ENCODE measurements around the gene CGNL1. TPM values are rescaled to one million over a fixed set of nuclear protein-coding genes. Genes with fewer than 3 reads are reported as not detected.

Gene CGNL1
- total RNA-seq, 1 donor from 2014 or later = 2.8 TPM

DNA sequence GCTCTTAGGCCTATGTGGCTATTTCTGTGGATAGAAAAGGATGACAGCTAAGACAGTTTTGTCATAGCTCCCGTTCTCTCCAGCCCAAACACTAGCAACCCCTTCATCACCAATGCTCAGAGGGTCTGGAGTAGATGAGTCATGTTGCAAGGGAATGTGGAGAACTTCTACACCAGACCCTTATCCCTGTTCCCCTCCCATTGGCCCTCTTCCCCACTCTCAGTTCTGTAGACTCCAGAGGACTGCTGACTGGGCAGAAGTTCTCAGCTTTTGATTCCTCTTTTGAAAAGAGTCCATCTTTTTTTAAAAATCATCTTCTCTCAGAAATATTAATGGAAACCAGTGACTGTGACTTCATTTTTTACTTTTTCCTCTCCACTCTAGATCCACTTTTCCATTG lies 213.0 kb downstream of the CGNL1 start:
- DNase-seq (ENCODE audit: low read depth) = no peak
- Histone ChIP-seq H3K4me3 (ENCODE audit: low read depth, low read length) (no peak overlapping the region), H3K36me3 (ENCODE audit: control insufficient read depth, insufficient read depth, low read length) (no peaks in the 10 kb centered on the region), H3K27me3 (ENCODE audit: control insufficient read depth, insufficient read depth, low read length) (peaks cover 11% of the 10 kb centered on the region)
- TF ChIP-seq, protein P1, sequence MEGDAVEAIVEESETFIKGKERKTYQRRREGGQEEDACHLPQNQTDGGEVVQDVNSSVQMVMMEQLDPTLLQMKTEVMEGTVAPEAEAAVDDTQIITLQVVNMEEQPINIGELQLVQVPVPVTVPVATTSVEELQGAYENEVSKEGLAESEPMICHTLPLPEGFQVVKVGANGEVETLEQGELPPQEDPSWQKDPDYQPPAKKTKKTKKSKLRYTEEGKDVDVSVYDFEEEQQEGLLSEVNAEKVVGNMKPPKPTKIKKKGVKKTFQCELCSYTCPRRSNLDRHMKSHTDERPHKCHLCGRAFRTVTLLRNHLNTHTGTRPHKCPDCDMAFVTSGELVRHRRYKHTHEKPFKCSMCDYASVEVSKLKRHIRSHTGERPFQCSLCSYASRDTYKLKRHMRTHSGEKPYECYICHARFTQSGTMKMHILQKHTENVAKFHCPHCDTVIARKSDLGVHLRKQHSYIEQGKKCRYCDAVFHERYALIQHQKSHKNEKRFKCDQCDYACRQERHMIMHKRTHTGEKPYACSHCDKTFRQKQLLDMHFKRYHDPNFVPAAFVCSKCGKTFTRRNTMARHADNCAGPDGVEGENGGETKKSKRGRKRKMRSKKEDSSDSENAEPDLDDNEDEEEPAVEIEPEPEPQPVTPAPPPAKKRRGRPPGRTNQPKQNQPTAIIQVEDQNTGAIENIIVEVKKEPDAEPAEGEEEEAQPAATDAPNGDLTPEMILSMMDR (IDR thresholded peaks at IDR 0.05; ENCODE audit: insufficient read depth, low read length, poor library complexity, severe bottlenecking) = no peak

DNA sequence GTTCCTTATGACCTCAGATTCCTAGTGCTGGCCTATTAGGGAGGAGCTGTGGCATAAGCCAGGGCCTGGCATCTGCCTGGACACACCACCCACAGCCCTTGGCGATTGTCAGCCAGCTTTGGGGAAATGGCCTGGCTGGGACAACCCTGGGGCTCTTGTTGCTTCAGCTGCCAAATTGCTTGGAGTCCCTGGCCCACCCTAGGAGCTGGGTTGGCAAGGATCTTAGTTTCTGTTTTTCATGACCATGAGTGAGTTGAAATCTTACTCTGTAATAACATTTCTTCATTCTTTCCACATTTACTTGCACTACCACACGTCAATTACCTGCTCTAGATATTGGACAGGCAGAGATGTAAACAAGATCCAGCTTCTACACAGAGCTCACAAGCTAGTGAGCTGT lies 213.4 kb downstream of the CGNL1 start:
- H3K4me3 ChIP-seq (ENCODE audit: low read depth, low read length) = no peak overlapping the region
- DNase-seq (ENCODE audit: low read depth) = no peak
- no peaks in the 10 kb centered on the region for H3K36me3 ChIP-seq (ENCODE audit: control insufficient read depth, insufficient read depth, low read length)
- H3K27me3 ChIP-seq (ENCODE audit: control insufficient read depth, insufficient read depth, low read length) = peaks cover 11% of the 10 kb centered on the region
- TF ChIP-seq, protein P1 (IDR thresholded peaks at IDR 0.05; ENCODE audit: insufficient read depth, low read length, poor library complexity, severe bottlenecking) = no peak

DNA sequence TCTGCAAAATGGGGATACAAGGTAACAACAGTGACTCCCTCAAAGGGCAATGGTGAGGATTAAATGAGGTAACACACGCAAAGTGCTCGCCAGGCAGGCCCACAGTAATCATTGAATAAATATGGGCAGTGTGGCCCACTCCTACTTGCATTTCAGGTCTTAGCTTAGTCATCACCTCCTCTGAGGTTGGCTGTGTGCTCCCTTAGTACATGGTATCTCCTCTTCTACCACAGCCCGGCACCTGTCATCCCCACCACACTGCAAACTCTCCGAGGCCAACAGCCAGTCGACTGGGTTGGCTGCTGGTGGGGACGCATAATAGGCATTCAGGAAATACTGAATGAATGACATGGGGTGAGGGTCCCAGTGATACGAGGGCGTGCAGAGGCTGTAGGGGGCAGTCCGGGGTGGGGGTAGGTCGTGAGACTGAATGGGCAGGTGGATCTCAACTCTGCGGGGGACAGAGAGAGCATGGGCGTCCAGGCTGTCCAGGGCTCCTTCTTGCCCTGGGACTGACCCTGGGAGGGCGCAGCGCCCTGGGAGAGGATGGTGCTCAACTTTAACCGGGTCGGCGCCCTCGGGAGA lies 215.0 kb downstream of the CGNL1 start:
- peaks cover 11% of the 10 kb centered on the region for H3K27me3 ChIP-seq (ENCODE audit: control insufficient read depth, insufficient read depth, low read length)
- H3K4me3 ChIP-seq (ENCODE audit: low read depth, low read length) = peak overlapping the region; percentile 35
- DNase-seq (ENCODE audit: low read depth) = no peak
- no peaks in the 10 kb centered on the region for H3K36me3 ChIP-seq (ENCODE audit: control insufficient read depth, insufficient read depth, low read length)
- TF ChIP-seq, protein P1 (IDR thresholded peaks at IDR 0.05; ENCODE audit: insufficient read depth, low read length, poor library complexity, severe bottlenecking) = no peak

DNA sequence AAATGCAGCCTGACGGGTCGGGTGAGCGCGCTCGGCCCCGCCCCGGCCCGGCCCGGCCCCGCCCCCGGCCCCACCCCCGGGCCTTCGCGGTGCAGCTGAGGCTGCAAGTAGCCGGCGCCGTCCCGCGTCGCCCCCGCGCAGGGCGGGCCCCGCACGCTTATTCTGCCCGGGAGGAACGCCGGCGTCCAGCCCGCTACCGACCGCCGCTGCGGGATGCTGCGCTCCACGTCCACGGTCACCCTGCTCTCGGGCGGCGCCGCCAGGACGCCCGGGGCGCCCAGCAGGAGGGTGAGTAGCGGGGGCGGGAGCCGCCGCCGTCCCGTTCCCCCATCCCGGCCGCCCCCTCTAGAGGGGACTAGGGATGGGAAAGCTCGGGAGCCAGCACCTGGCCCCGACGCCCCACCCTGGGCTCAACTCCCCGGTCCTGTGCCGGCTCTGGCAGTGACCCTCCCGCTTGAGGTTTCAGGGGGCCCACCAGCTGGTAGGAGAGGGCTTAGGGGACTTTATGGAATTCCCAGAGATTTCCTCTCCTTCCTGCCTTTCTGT lies 215.6 kb downstream of the CGNL1 start, which contains the start of gene MYZAP:
MYZAP (plus strand) TSS at position 83 of the 546 bp plus-strand sequence; CDS start at position 214, 131 bp downstream.
- TF ChIP-seq, protein P1 (IDR thresholded peaks at IDR 0.05; ENCODE audit: insufficient read depth, low read length, poor library complexity, severe bottlenecking) = no peak
- peaks cover 11% of the 10 kb centered on the region for H3K27me3 ChIP-seq (ENCODE audit: control insufficient read depth, insufficient read depth, low read length)
- peak within 1 kb of the TSS; percentile 35 for H3K4me3 ChIP-seq (ENCODE audit: low read depth, low read length)
- H3K36me3 ChIP-seq (ENCODE audit: control insufficient read depth, insufficient read depth, low read length) = no peaks in the 10 kb centered on the region
- no peak for DNase-seq (ENCODE audit: low read depth)

DNA sequence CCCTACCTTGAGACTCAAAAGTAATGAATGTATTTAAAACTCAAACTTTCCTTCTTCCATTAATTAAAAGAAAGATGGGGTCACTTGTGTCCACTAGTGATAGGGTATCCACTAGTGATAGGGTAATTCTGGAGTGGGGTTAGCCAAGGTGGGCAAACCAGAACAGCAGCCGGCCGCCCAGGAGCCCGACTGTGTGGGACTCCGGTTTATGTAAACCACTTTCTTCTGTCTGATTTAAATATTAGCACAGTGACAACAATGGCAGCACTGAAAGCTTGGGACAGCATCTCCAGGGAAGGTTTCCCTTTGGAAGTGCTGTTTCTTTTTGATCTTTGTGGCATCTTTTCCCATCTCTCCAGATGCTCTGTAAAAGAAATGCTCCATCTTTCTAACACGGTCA lies 216.1 kb downstream of the CGNL1 start:
- DNase-seq (ENCODE audit: low read depth) = no peak
- TF ChIP-seq, protein P1 (IDR thresholded peaks at IDR 0.05; ENCODE audit: insufficient read depth, low read length, poor library complexity, severe bottlenecking) = no peak
- no peaks in the 10 kb centered on the region for H3K36me3 ChIP-seq (ENCODE audit: control insufficient read depth, insufficient read depth, low read length)
- H3K27me3 ChIP-seq (ENCODE audit: control insufficient read depth, insufficient read depth, low read length) = peaks cover 11% of the 10 kb centered on the region
- no peak overlapping the region for H3K4me3 ChIP-seq (ENCODE audit: low read depth, low read length)

Measured in kidney epithelial cell (primary cell).